T-cell (primary cell): Measurements from ENCODE around the gene MMP2. TPM values are rescaled to one million over a fixed set of nuclear protein-coding genes. Genes with fewer than 3 reads are reported as not detected.

Experiments
- ATAC-seq, 4 experiments: fragments of 200-7000 bp in 3 of 4; fragments of 150-1000 bp in 1 of 4; cut with Tn5 transposase; replicated peaks in 1 of 4; 1 replicate in 3 of 4; 2 replicates in 1 of 4; pipeline ENCODE4 v1.10.0; 2021; ENCODE audit warnings: moderate library complexity in 3 of 4, mild to moderate bottlenecking in 2 of 4, moderate number of reproducible peaks in 1 of 4
- CTCF ChIA-PET, 2 donors: fragments of 300-600 bp; sonication (Branson Sonifier 250); formaldehyde crosslinking; loops; one replicate each; lab custom pipeline; 2022; ENCODE audit warnings: antibody characterized with exemption in 2 of 2; lab: Charles Lee
- POLR2A ChIA-PET, 2 donors: fragments of 300-600 bp; sonication (Branson Sonifier 250); formaldehyde crosslinking; loops; one replicate each; lab custom pipeline; 2022; ENCODE audit warnings: antibody characterized with exemption in 2 of 2; lab: Charles Lee
- DNase-seq, 35 experiments: peaks; one replicate each; pipeline versions ENCODE4 v3.0.0 to v3.0.0-alpha.2; 2013 to 2023
- H3K27ac ChIP-seq: one replicate; pipeline ENCODE4 v1.5.1; 2013; ENCODE audit warnings: low read length
- H3K27me3 ChIP-seq, 2 experiments: replicated peaks in 1 of 2; 1 replicate in 1 of 2; 2 replicates in 1 of 2; pipeline versions ENCODE4 v1.6.1 to v1.7.0; 2013; ENCODE audit warnings: low read length in 1 of 2, mixed read lengths in 1 of 2; ENCODE audit not compliant: control insufficient read depth in 2 of 2, insufficient read depth in 2 of 2; ENCODE audit errors: extremely low read depth in 1 of 2
- H3K36me3 ChIP-seq, 2 donors: 1 replicate in 1 of 2; 2 replicates in 1 of 2; pipeline versions ENCODE4 v1.6.1 to v1.7.0; 2013; ENCODE audit warnings: low read length in 1 of 2; ENCODE audit not compliant: control insufficient read depth in 2 of 2, insufficient read depth in 1 of 2; ENCODE audit errors: extremely low read depth in 1 of 2
- H3K4me1 ChIP-seq, 2 experiments: 1 replicate in 1 of 2; 2 replicates in 1 of 2; pipeline versions ENCODE4 v1.6.1 to v1.7.0; 2013; ENCODE audit warnings: low read length in 2 of 2, mixed read lengths in 1 of 2; ENCODE audit not compliant: insufficient read depth in 2 of 2, control insufficient read depth in 1 of 2; ENCODE audit errors: extremely low read depth in 1 of 2
- H3K4me3 ChIP-seq, 2 donors: 1 replicate in 1 of 2; 2 replicates in 1 of 2; pipeline versions ENCODE4 v1.5.1 to v1.7.0; 2013; ENCODE audit warnings: mild to moderate bottlenecking in 2 of 2, low read length in 1 of 2, moderate library complexity in 1 of 2; ENCODE audit not compliant: control insufficient read depth in 1 of 2; ENCODE audit errors: extremely low read depth in 1 of 2
- H3K9me3 ChIP-seq: 2 replicates; pipeline ENCODE4 v1.7.0; 2013
- H3K27ac Mint-ChIP-seq, 2 donors: one replicate each; pipeline ENCODE4 v1.8.0; 2020 to 2021; ENCODE audit warnings: mild to moderate bottlenecking in 2 of 2, mixed read lengths in 2 of 2
- H3K27me3 Mint-ChIP-seq, 2 donors: one replicate each; pipeline ENCODE4 v1.8.0; 2021 to 2022; ENCODE audit warnings: mixed read lengths in 2 of 2
- H3K36me3 Mint-ChIP-seq: one replicate; pipeline ENCODE4 v1.8.0; 2021; ENCODE audit warnings: mixed read lengths
- H3K4me1 Mint-ChIP-seq, 3 donors: one replicate each; pipeline ENCODE4 v1.8.0; 2020 to 2022; ENCODE audit warnings: mixed read lengths in 3 of 3, mild to moderate bottlenecking in 1 of 3
- H3K4me3 Mint-ChIP-seq, 3 donors: one replicate each; pipeline ENCODE4 v1.8.0; 2020 to 2022; ENCODE audit warnings: mild to moderate bottlenecking in 3 of 3, mixed read lengths in 3 of 3, moderate library complexity in 3 of 3
- H3K9me3 Mint-ChIP-seq, 3 donors: one replicate each; pipeline ENCODE4 v1.8.0; 2020 to 2022; ENCODE audit warnings: mixed read lengths in 3 of 3
- WGBS: methylation state at CpG from one replicate; pipeline ENCODE4 v1.1.5; 2013; ENCODE audit warnings: missing lambda C conversion rate; ENCODE audit not compliant: insufficient coverage; 5-methylcytosine and 5-hydroxymethylcytosine counted together
- total RNA-seq, 35 experiments: library from RNA in 6 of 35; stranded (reverse) in 6 of 35; fragments of 120-200 nt in 1 of 35; gene quantifications; one replicate each; pipeline versions ENCODE4 v1.2.1 to v1.2.4 and lab custom pipeline; 2013 to 2026

MMP2 gene
- total RNA-seq, 5 donors from 2014 or later (not counting 1 experiment from before 2014, with no cell fraction given) = 0.44 to 2.4 (median 1.8) TPM; not detected in 1

GRCh38 chr16:55489119-55489955, 10.3 kb downstream of the MMP2 start:
- POLR2A ChIA-PET = no interaction called here
- ATAC-seq (no peak), DNase-seq (no peak)
- CTCF ChIA-PET = no interaction called here
- H3K27me3 ChIP-seq = peaks cover 0 to 10% of the 10 kb centered on the region in 2 experiments
- WGBS = 88% methylated on average over 7 of the region's 14 CpGs
- no peak overlapping the region for H3K27ac ChIP-seq
- H3K4me3 ChIP-seq = no peak overlapping the region
- no peaks in the 10 kb centered on the region for H3K36me3 ChIP-seq
- Mint-ChIP-seq H3K4me1 (no peaks in the 10 kb centered on the region), H3K36me3 (no peaks in the 10 kb centered on the region), H3K27me3 (peaks cover 2 to 13% of the 10 kb centered on the region in 2 donors), H3K9me3 (peaks cover 0 to 6% (median 0%) of the 10 kb centered on the region in 3 donors), H3K27ac (no peak overlapping the region), H3K4me3 (no peak overlapping the region)
- no peaks in the 10 kb centered on the region for H3K9me3 ChIP-seq
- no peaks in the 10 kb centered on the region for H3K4me1 ChIP-seq

GRCh38 chr16:55489956-55490265, 10.9 kb downstream of the MMP2 start:
- Mint-ChIP-seq H3K9me3 (peaks cover 0 to 1% (median 0%) of the 10 kb centered on the region in 3 donors), H3K27ac (no peak overlapping the region), H3K4me1 (no peaks in the 10 kb centered on the region), H3K36me3 (no peaks in the 10 kb centered on the region), H3K27me3 (peaks cover 2 to 9% of the 10 kb centered on the region in 2 donors), H3K4me3 (no peak overlapping the region)
- ATAC-seq (no peak), DNase-seq (no peak)
- no peaks in the 10 kb centered on the region for H3K4me1 ChIP-seq
- no peaks in the 10 kb centered on the region for H3K36me3 ChIP-seq
- peaks cover 0 to 10% of the 10 kb centered on the region in 2 experiments for H3K27me3 ChIP-seq
- H3K27ac ChIP-seq = no peak overlapping the region
- CTCF ChIA-PET = interaction anchor here in 1 of 2 donors (0.9 kb wide), 1 partner anchor 25 kb away, joined by 4 read pairs; no protein-coding TSS in a partner anchor
- H3K4me3 ChIP-seq = no peak overlapping the region
- WGBS = 50% methylated on average over 1 of the region's 2 CpGs
- POLR2A ChIA-PET = no interaction called here
- no peaks in the 10 kb centered on the region for H3K9me3 ChIP-seq

- no peak for DNase-seq
- H3K27me3 Mint-ChIP-seq = peaks cover 2 to 8% of the 10 kb centered on the region in 2 donors
- WGBS = 57% methylated on average over 1 of the region's 2 CpGs
These were observed 11.3 kb downstream of the MMP2 start for GRCh38 chr16:55490301-55490700.

GRCh38 chr16:55491691-55492090, 12.7 kb downstream of the MMP2 start:
- DNase-seq (no peak), ATAC-seq (no peak)
- no CpG with 5 or more reads among the region's 7 CpGs for WGBS
- peaks cover 0 to 10% of the 10 kb centered on the region in 2 experiments for H3K27me3 ChIP-seq
- no peak overlapping the region for H3K4me3 ChIP-seq
- no peaks in the 10 kb centered on the region for H3K36me3 ChIP-seq
- no peaks in the 10 kb centered on the region for H3K4me1 ChIP-seq
- no peaks in the 10 kb centered on the region for H3K9me3 Mint-ChIP-seq
- H3K27ac Mint-ChIP-seq = no peak overlapping the region
- no peaks in the 10 kb centered on the region for H3K4me1 Mint-ChIP-seq
- no peak overlapping the region for H3K27ac ChIP-seq
- ChIA-PET CTCF (no interaction called here), POLR2A (no interaction called here)
- peaks cover 3 to 15% of the 10 kb centered on the region in 2 donors for H3K27me3 Mint-ChIP-seq
- H3K4me3 Mint-ChIP-seq = no peak overlapping the region
- H3K36me3 Mint-ChIP-seq = no peaks in the 10 kb centered on the region
- H3K9me3 ChIP-seq = no peaks in the 10 kb centered on the region

More at GRCh38 chr16:55490301-55490700, 11.3 kb downstream of the MMP2 start:
- Histone ChIP-seq H3K4me1 (no peaks in the 10 kb centered on the region), H3K27ac (no peak overlapping the region), H3K27me3 (peaks cover 0 to 10% of the 10 kb centered on the region in 2 experiments), H3K9me3 (no peaks in the 10 kb centered on the region), H3K36me3 (no peaks in the 10 kb centered on the region), H3K4me3 (no peak overlapping the region)
- Mint-ChIP-seq H3K4me1 (no peaks in the 10 kb centered on the region), H3K27ac (no peak overlapping the region), H3K4me3 (no peak overlapping the region), H3K36me3 (no peaks in the 10 kb centered on the region), H3K9me3 (no peaks in the 10 kb centered on the region)
- ChIA-PET POLR2A (no interaction called here), CTCF (interaction anchor here in 1 of 2 donors (0.9 kb wide), 1 partner anchor 26 kb away, joined by 4 read pairs; no protein-coding TSS in a partner anchor)
- ATAC-seq = no peak

GRCh38 chr16:55492756-55493380, 13.9 kb downstream of the MMP2 start:
- no peaks in the 10 kb centered on the region for H3K4me1 ChIP-seq
- ChIA-PET CTCF (interaction anchor here in 1 of 2 donors (0.6 kb wide), 1 partner anchor 347 kb away, joined by 3 read pairs; no protein-coding TSS in a partner anchor), POLR2A (no interaction called here)
- no peaks in the 10 kb centered on the region for H3K36me3 Mint-ChIP-seq
- no peaks in the 10 kb centered on the region for H3K9me3 ChIP-seq
- no peak for DNase-seq
- H3K9me3 Mint-ChIP-seq = no peaks in the 10 kb centered on the region
- no peaks in the 10 kb centered on the region for H3K36me3 ChIP-seq
- no peak overlapping the region for H3K27ac Mint-ChIP-seq
- peaks cover 7 to 15% of the 10 kb centered on the region in 2 donors for H3K27me3 Mint-ChIP-seq
- H3K4me1 Mint-ChIP-seq = no peaks in the 10 kb centered on the region
- no peak overlapping the region for H3K4me3 Mint-ChIP-seq
- peaks cover 0 to 17% of the 10 kb centered on the region in 2 experiments for H3K27me3 ChIP-seq
- ATAC-seq = no peak
- H3K4me3 ChIP-seq = no peak overlapping the region
- H3K27ac ChIP-seq = no peak overlapping the region
- 83% methylated on average over 7 of the region's 10 CpGs for WGBS

- Histone ChIP-seq H3K4me1 (peaks cover 0 to 6% of the 10 kb centered on the region in 2 experiments), H3K27ac (no peak overlapping the region), H3K4me3 (no peak overlapping the region), H3K27me3 (peaks cover 0 to 15% of the 10 kb centered on the region in 2 experiments), H3K36me3 (no peaks in the 10 kb centered on the region), H3K9me3 (no peaks in the 10 kb centered on the region)
- no peak overlapping the region for H3K27ac Mint-ChIP-seq
- DNase-seq (no peak), ATAC-seq (no peak)
- POLR2A ChIA-PET = no interaction called here
- H3K36me3 Mint-ChIP-seq = no peaks in the 10 kb centered on the region
- H3K4me3 Mint-ChIP-seq = no peak overlapping the region
- WGBS = no CpG with 5 or more reads among the region's 3 CpGs
- H3K27me3 Mint-ChIP-seq = peaks cover 5 to 7% of the 10 kb centered on the region in 2 donors
- peaks cover 3 to 6% (median 6%) of the 10 kb centered on the region in 3 donors for H3K4me1 Mint-ChIP-seq
- no peaks in the 10 kb centered on the region for H3K9me3 Mint-ChIP-seq
- CTCF ChIA-PET = no interaction called here
These were observed 16.0 kb downstream of the MMP2 start for GRCh38 chr16:55494994-55495421.
